Fibroblast of skin of left biceps (primary cell): Measurements from ENCODE around the gene FAT1.

Experiments
- DNase-seq, 2 experiments: peaks; one replicate each; pipeline ENCODE4 v3.0.0-alpha.2; 2013; ENCODE audit warnings: low read depth in 2 of 2

Gene FAT1

DNA sequence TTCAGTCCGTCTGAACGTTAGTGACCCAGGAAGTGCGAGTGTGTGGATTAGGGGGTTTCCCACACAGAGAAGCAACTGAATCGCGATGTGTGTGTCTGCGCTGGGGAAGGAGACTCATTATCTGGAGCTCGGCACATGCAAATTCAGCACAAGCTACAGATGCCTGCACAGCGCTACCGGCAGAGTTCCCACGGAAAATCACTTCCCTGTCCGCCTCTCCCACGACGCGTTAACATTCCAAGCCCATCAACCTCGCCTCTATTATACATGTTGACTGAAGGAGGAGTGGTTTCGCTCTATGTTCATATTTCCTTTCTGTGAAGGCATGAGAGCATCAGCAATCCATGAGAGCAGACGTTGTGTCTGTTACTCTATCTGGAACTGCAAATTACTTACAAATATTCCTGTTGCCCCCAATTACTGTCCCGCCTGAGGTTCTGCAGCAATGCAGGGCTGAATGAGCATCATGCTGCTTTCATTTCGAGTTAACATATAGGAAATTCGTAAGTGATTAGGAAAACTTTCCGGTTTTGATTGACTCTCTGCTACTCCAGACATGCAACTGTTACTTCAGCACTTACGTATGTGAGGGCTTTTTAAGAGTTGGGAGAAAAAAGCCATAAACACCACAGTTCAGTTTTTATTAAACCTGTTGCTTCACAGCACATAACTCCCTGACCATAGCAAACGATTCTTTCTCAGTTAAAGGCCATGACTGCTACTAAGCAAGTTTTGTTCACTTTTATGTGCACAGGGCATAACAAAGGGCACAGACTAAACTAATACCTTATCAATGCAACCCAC is 153.3 kb downstream of the FAT1 start:
- DNase-seq, result peak in 1 of 2 experiments; percentile 18

DNA sequence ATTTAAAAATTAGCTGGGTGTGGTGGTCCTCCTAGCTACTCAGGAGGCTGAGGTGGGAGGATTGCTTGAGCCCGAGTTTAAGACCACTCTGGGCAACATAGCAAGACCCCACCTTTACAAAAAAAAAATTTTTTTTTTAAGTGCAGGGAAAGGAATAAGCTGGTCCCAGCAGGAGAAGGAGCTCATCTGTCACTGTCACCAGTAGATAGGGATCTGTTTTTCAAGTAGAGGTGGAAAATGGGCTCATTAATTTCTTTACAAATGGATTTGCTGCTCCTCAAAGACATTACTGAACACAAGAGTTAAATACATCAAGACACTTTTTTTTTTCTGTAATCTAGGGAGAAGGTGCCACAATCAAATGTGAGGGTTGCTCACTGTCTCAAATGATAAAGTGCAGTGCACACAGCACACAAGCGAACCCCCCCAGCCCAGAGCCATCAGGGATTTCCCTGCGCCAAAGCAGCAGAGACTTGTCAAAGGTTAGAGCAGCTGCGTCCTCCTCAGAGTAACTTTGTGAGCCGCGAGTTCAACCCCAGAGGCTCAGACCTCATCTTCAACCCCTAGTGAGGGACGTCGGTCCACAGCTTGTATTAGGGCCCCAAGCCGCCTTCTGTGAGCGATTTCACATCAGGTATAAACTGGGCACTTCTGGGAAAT is 154.0 kb downstream of the FAT1 start:
- DNase-seq, result no peak

- no peak for DNase-seq
Measured at GRCh38 chr4:186566068-186566467, 157.6 kb downstream of the FAT1 start.

DNA sequence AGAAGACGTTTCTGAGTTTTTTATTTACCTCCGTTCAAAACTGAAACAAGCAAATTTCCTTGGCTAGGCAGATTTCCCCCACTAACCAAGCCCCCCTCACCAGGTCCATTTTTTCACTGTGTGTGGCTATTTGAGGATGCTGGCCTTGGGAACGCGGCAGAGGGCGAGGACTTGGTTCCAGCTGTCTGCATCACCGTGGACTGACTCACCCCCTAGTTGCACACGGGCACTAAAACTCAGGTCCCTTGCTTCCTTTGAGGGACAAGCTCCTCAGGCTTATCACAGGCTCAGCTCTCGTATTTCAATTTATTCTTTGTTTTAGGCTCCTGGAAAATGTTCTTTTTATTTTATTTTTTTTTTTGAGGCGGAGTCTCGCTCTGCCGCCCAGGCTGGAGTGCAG is 159.9 kb downstream of the FAT1 start:
- DNase-seq, result no peak

DNA sequence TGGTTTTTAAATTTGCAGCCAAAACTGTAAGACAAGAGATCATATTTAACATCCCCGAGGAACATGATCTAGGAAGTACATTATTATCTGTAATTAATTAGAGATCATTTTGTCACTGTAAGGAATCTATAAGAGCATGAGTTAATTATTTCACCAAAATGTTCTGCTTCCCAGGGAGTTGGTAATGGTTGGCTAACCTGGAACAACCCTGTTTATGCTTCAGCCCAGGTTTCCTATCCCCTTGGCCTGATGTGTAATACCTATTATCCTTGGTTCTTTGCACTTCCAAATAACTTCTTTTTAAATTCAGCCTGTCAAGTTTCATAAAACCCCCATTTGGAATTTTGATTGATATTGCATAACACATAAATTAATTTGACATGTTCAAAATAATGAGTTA is 161.9 kb downstream of the FAT1 start:
- no peak for DNase-seq

- no peak for DNase-seq
Measured at GRCh38 chr4:186560647-186561046, 163.0 kb downstream of the FAT1 start.

DNA sequence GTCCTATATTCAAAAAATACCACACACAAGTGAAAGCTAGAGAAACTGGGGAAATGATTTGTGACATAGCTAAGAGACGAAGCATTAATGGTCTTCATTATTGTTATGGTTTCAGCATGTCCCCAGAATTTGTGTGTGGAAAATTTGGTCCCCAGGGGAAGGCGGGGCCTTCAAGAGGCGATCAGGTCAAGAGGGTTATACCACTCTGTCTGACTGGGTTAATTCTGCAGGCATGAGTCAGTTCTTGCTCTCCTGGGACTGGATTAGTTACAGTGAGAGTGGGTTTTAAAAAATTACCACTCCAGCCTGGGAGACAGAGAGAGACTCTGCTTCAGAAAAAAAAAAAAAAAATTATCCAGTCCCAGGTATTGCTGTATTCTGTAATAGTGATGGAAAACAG is 166.2 kb downstream of the FAT1 start:
- peak; percentile 19 to 25 for DNase-seq

GRCh38 chr4:186557061-186557460 is 166.6 kb downstream of the FAT1 start:
- no peak for DNase-seq

DNA sequence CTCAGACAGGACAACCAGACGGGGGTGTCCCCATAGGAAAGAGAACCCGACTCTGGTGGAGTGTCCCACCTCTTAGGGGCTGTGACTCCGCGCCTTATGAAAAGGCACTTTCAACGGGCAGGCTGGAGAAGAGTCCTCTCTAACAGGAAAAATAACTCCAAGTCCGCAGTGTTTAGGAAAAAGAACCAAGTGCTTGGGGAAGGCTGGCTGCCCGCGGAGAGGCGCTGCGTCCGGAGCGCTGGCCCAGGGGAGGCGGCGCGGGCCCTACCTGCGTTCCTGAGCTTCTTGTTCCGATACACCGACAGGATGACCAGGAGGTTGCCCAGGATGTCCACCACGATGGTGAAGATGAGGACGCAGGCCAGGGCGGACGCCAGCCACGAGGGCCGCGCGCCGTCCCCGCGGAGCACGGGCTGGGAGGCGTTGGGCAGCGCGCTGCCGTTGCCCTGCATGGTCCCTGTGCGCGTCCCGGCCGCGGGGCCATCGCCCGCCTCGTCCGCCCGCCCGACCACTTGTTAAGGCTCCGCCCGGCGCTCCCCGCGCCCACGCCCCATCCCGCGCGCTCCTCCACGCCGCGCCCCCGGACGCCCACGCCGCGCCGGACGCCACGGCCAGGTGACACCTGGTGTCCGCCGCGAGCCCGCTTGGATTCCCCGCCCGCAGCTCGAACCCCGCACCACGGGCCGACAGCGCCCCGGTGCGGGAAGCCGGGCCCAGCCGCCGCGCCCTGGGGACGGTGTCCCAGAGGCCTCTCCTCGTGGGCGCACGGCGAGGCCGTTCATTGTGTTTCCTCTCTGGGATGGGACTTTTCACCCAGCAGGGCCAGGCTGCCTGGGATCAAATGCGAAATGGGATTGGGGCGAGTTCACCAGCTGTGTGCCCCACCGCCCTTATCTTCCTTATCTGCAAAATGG is 168.5 kb downstream of the FAT1 start, which contains the start of gene MTNR1A:
Gene MTNR1A (minus strand): TSS at position 654 of the 914 bp plus-strand sequence. CDS start 202 bp downstream, at position 452.
- no peak for DNase-seq

- DNase-seq, result no peak
Measured at GRCh38 chr4:186554539-186554913, 169.1 kb downstream of the FAT1 start.

- no peak for DNase-seq
Measured at GRCh38 chr4:186553717-186554116, 169.9 kb downstream of the FAT1 start.

DNA sequence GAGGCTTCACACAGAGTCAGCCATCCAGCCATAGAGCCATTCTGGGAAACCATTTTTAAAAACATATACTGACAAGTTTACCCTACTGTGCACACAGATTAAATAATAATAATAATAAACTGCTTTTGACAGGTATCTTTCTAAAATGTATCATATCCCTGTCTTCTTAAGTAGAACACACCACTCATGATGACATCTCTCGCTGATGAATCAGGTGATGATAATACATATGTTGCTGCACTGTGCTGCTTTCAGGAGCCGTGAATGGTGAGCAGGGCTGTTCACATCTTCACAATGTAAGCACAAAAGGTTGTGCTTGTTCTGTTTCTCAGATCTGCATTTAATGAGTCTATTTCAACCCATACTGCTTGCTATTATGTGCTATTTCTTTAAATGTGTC is 171.8 kb downstream of the FAT1 start:
- no peak for DNase-seq

DNA sequence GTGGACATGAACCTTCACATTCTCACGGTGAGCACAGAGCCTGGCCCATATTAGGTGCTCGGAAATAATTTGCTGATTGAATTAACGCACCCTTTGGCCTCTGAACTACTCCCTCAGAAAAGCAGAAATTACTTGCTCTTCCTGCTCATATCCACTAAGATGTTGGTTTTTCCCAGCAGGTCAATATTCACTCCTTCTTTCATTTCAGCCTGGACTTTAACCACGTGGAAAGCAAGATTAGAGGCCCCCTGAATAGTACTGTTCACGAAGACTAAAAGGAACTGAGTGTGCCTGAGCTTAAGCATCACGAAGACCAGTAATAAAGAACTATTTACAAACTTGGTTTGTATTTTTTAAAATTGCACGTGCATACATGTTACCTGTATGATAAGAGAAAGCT is 178.2 kb downstream of the FAT1 start:
- DNase-seq, result no peak

- DNase-seq, result no peak
Measured at GRCh38 chr4:186543206-186543605, 180.4 kb downstream of the FAT1 start.

DNA sequence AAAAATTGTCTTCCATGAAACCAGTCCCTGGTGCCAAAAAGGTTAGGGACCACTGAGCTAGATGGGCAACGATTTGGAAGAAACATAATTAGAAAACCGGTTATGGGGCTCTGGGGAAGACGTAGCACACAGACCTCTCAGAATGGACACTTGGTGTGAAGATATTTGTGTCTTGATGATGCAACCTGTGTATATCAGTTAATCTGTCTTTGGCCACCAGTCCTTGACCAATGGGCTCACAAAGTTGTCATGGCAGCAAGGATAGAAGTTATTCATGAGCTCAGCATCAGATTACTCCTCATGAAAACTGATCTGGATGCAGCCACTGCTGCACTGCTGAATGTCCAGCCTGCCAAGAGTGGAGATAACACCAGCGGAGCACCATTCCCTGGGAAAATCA is 181.9 kb downstream of the FAT1 start:
- no peak for DNase-seq

- no peak for DNase-seq
Measured at GRCh38 chr4:186537843-186538521, 185.7 kb downstream of the FAT1 start.
